ENCODE data around the gene NDUFS6. TPM values are rescaled to one million over a fixed set of nuclear protein-coding genes. Genes with fewer than 3 reads are reported as not detected.
A peak's percentile ranks its signal among the peaks of the same experiment; 100 is the strongest.

The NDUFS6 gene
- total and polyA plus RNA-seq, 2 of the 8 experiments (the other 6 are each of a cell fraction or from before 2014, with no cell fraction given): 72.7 to 191 TPM

- H3K79me2 ChIP-seq (ENCODE audit: control insufficient read depth in 1 of 2, insufficient read depth in 2 of 2, low read length in 2 of 2): peaks cover 16 to 89% of the 10 kb centered on the region in 2 experiments; a peak in 3 of 4 replicates
- no peak overlapping the region for H4K8ac ChIP-seq (ENCODE audit: extremely low read depth, insufficient read depth, low read length)
- H4K20me1 ChIP-seq (replicated peaks in 1 of 2; ENCODE audit: control insufficient read depth in 1 of 2, insufficient read depth in 2 of 2, low read length in 2 of 2): peaks cover 10 to 45% of the 10 kb centered on the region in 2 experiments
- H3K9ac ChIP-seq (replicated peaks in 1 of 4; ENCODE audit: extremely low read depth in 1 of 4, low read depth in 3 of 4, low read length in 3 of 4): 0 out of 7 replicates have a peak overlapping the region, but pooled peaks of 1 of the 4 experiments have one; percentile 40
- H3K27me3 ChIP-seq (replicated peaks in 1 of 4; ENCODE audit: control insufficient read depth in 3 of 4, extremely low read depth in 1 of 4, insufficient read depth in 3 of 4, low read length in 3 of 4): no peaks in the 10 kb centered on the region
- no peak overlapping the region for H3K4me2 ChIP-seq (ENCODE audit: insufficient read depth in 1 of 2, low read depth in 2 of 2, low read length in 2 of 2)
- H4K5ac ChIP-seq (ENCODE audit: insufficient read length, low read depth, low read length): no peak overlapping the region
- H2BK5ac ChIP-seq (ENCODE audit: low read depth, low read length): no peak overlapping the region
- H3K9me3 ChIP-seq (ENCODE audit: insufficient read depth in 2 of 2, low read depth in 1 of 2, low read length in 1 of 2): no peaks in the 10 kb centered on the region
- ChIA-PET POLR2A (ENCODE audit: partially characterized antibody) (interaction anchor here (0.9 to 1.4 kb wide), 6 partner anchors 9 to 56 kb away, joined by 3 to 4 read pairs (median 4); no protein-coding TSS in a partner anchor), CTCF (ENCODE audit: partially characterized antibody) (interaction anchor here (0.6 to 1.9 kb wide), 8 partner anchors 10 to 140 kb away, joined by 3 to 7 read pairs (median 3); no protein-coding TSS in a partner anchor)
- H2BK120ac ChIP-seq (replicated peaks; ENCODE audit: low read depth, low read length): no peak overlapping the region
- no peak overlapping the region for H3K4ac ChIP-seq (replicated peaks; ENCODE audit: insufficient read length, low read depth, low read length)
- FAIRE-seq: no peak
- H3K36me3 ChIP-seq (ENCODE audit: control insufficient read depth in 2 of 4, insufficient read depth in 4 of 4, low read length in 3 of 4): peaks cover 29 to 79% (median 57%) of the 10 kb centered on the region in 4 experiments
- no peak overlapping the region for H2AFZ ChIP-seq (ENCODE audit: low read length)
- no peaks in the 10 kb centered on the region for H3K23me2 ChIP-seq (ENCODE audit: low read depth, low read length)
- 78% methylated on average over 3 of the region's 3 CpGs; no CpG with 5 or more reads in 1 of the 2 experiments for WGBS, 2 experiments (ENCODE audit: extremely low coverage in 1 of 2, insufficient coverage in 1 of 2, insufficient read length in 1 of 2, insufficient replicate concordance in 2 of 2, low coverage in 1 of 2, low lambda C conversion rate in 2 of 2, missing lambda C conversion rate in 1 of 2)
- no peak overlapping the region for H3K14ac ChIP-seq (ENCODE audit: insufficient read length)
- H3K79me1 ChIP-seq (ENCODE audit: low read depth, low read length): peaks cover 10% of the 10 kb centered on the region
- H4K91ac ChIP-seq (replicated peaks; ENCODE audit: insufficient read length, low read length): no peak overlapping the region
- no peak overlapping the region for H3K23ac ChIP-seq (ENCODE audit: insufficient read length)
- no peak overlapping the region for H2BK12ac ChIP-seq (ENCODE audit: low read depth, low read length)
- DNase-seq (ENCODE audit: low read depth in 1 of 2, low spot score in 2 of 2): no peak
- no peak for TF ChIP-seq GTF2F1 (IDR thresholded peaks at IDR 0.05; ENCODE audit: borderline replicate concordance, low read depth, low read length)
- no peak for TF ChIP-seq USF2 (IDR thresholded peaks at IDR 0.05; ENCODE audit: low read length)
- TF ChIP-seq CBX8 (IDR thresholded peaks at IDR 0.05; ENCODE audit: borderline replicate concordance, low read depth, low read length): no peak
- no peak for TF ChIP-seq SIX5 (IDR thresholded peaks at IDR 0.05; ENCODE audit: low read depth, low read length)
- no peak for TF ChIP-seq KDM5A (IDR thresholded peaks at IDR 0.05; ENCODE audit: low read length)
- no peak for TF ChIP-seq EGR1 (IDR thresholded peaks at IDR 0.05; ENCODE audit: borderline replicate concordance, low read depth, low read length)
- TF ChIP-seq RXRA (IDR thresholded peaks at IDR 0.05; ENCODE audit: insufficient read depth, low read depth, low read length): no peak
- TF ChIP-seq EZH2 (IDR thresholded peaks at IDR 0.05; ENCODE audit: low read depth, low read length, severe bottlenecking): no peak
- TF ChIP-seq HDAC6 (IDR thresholded peaks at IDR 0.05; ENCODE audit: low read depth, low read length): no peak
- TF ChIP-seq KDM4A (IDR thresholded peaks at IDR 0.05; ENCODE audit: low read depth, low read length, severe bottlenecking): no peak
- no peak for TF ChIP-seq ASH2L (IDR thresholded peaks at IDR 0.05; ENCODE audit: low read length)
- no peak for TF ChIP-seq RBBP5 (IDR thresholded peaks at IDR 0.05; ENCODE audit: borderline replicate concordance, low read depth, low read length)
- H3K27ac ChIP-seq (ENCODE audit: low read depth, low read length): no peak overlapping the region
- no peak overlapping the region for H2BK15ac ChIP-seq (ENCODE audit: low read length)
- no peak overlapping the region for H2BK20ac ChIP-seq (ENCODE audit: low read length)
- H3K4me1 ChIP-seq (replicated peaks in 1 of 4; ENCODE audit: control insufficient read depth in 3 of 4, insufficient read depth in 4 of 4, low read length in 3 of 4): no peaks in the 10 kb centered on the region
- H3K56ac ChIP-seq (replicated peaks; ENCODE audit: insufficient read length, low read depth, low read length): no peak overlapping the region
- H2AK5ac ChIP-seq (ENCODE audit: low read depth, low read length): no peak overlapping the region
- H3K18ac ChIP-seq (ENCODE audit: extremely low read depth, low read length): no peak overlapping the region
- H3K4me3 ChIP-seq (ENCODE audit: extremely low read depth in 1 of 4, insufficient read depth in 2 of 4, low read depth in 3 of 4, low read length in 4 of 4): no peak overlapping the region
Observed at GRCh38 chr5:1808439-1808838, 7.2 kb downstream of the NDUFS6 start.
